SK-N-MC (cell line): Measurements from ENCODE around the gene STAT4.

Experiments used
- EZH2 ChIP-seq: fragments of 200-600 bp; sonication (generic); IDR thresholded peaks from one replicate; pipeline ENCODE4 v1.6.1; 2017; ENCODE audit warnings: antibody characterized with exemption
- FOXP2 ChIP-seq: optimal IDR thresholded peaks from 2 replicates; pipeline ENCODE3; 2011; ENCODE audit warnings: mild to moderate bottlenecking, moderate library complexity; ENCODE audit not compliant: insufficient read depth; ENCODE audit errors: extremely low read length, control extremely low read depth
- POLR2AphosphoS5 ChIP-seq: IDR thresholded peaks from 2 replicates; pipeline ENCODE4 v1.6.1; 2012; ENCODE audit warnings: mild to moderate bottlenecking, low read depth, low read length, borderline replicate concordance

DNA sequence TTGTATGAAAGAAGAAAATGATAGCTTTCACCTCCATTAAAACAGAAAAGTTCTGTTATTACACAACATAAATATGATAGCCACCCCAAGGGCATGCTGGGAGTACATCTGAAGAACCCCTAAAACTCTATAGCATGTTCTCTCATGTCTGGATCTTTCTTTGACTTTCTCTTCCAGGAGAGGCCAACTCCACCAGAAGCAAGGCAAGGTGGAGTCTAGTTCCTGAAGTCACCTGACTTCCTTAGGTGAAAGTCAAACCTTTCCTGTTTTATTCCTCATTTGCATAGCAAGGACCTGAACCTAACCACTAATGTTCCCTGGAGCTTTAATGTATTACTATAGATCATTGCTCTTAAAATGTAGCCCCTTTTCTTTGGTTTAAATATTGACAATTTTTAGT is 142.5 kb downstream of the STAT4 start:
- no peak for TF ChIP-seq EZH2
- TF ChIP-seq POLR2AphosphoS5 = no peak
- TF ChIP-seq FOXP2 = no peak
